Caco-2 (cell line): ENCODE data around the gene MRAP. TPM values are rescaled to one million over a fixed set of nuclear protein-coding genes. Genes with fewer than 3 reads are reported as not detected.

Experiments
- BruUV-seq: library from RNA; stranded (reverse); fragments of 400-500 nt; replicated peaks from 2 replicates; lab custom pipeline; 2021; lab: Mats Ljungman, UMichigan
- CTCF ChIA-PET: fragments of 300-600 bp; sonication (Branson Sonifier 250); formaldehyde crosslinking; loops from one replicate; lab custom pipeline; 2022; ENCODE audit warnings: antibody characterized with exemption; lab: Charles Lee
- POLR2A ChIA-PET: fragments of 300-600 bp; sonication (Branson Sonifier 250); formaldehyde crosslinking; loops from one replicate; lab custom pipeline; 2022; ENCODE audit warnings: antibody characterized with exemption; lab: Charles Lee
- DNase-seq, 2 experiments: peaks; one replicate each; pipeline versions ENCODE4 v3.0.0 to v3.0.0-alpha.2; 2020 to 2022
- H3K27me3 ChIP-seq: replicated peaks from 2 replicates; pipeline ENCODE4 v1.6.0; 2011; ENCODE audit warnings: low read length; ENCODE audit not compliant: control insufficient read depth, insufficient read depth
- H3K36me3 ChIP-seq: 2 replicates; pipeline ENCODE4 v1.5.1; 2011; ENCODE audit warnings: low read length; ENCODE audit not compliant: control insufficient read depth, insufficient read depth
- H3K4me1 ChIP-seq: fragments of 250-450 bp; sonication (Bioruptor Pico); 2 replicates; pipeline ENCODE4 v1.5.1; 2020; ENCODE audit warnings: mild to moderate bottlenecking
- H3K4me3 ChIP-seq: 2 replicates; pipeline ENCODE4 v1.5.1; 2011; ENCODE audit warnings: low read depth, mild to moderate bottlenecking, control low read depth, low read length
- H3K9me3 ChIP-seq: fragments of 250-450 bp; sonication (Bioruptor Pico); 2 replicates; pipeline ENCODE4 v1.5.1; 2020; ENCODE audit warnings: mild to moderate bottlenecking, moderate library complexity
- H3K27ac Mint-ChIP-seq: one replicate; pipeline ENCODE4 v1.8.0; 2022; ENCODE audit warnings: mixed read lengths; ENCODE audit not compliant: unreplicated experiment
- H3K27me3 Mint-ChIP-seq: one replicate; pipeline ENCODE4 v1.8.0; 2022; ENCODE audit warnings: mixed read lengths; ENCODE audit not compliant: insufficient read depth, unreplicated experiment
- H3K36me3 Mint-ChIP-seq: one replicate; pipeline ENCODE4 v1.8.0; 2022; ENCODE audit warnings: mild to moderate bottlenecking, mixed read lengths; ENCODE audit not compliant: insufficient read depth, unreplicated experiment
- H3K4me1 Mint-ChIP-seq: one replicate; pipeline ENCODE4 v1.8.0; 2022; ENCODE audit warnings: low read depth, mixed read lengths; ENCODE audit not compliant: unreplicated experiment
- H3K4me3 Mint-ChIP-seq: one replicate; pipeline ENCODE4 v1.8.0; 2022; ENCODE audit warnings: mild to moderate bottlenecking, moderate library complexity, mixed read lengths; ENCODE audit not compliant: unreplicated experiment
- H3K9me3 Mint-ChIP-seq: one replicate; pipeline ENCODE4 v1.8.0; 2022; ENCODE audit warnings: mixed read lengths; ENCODE audit not compliant: unreplicated experiment
- CTCF ChIP-seq, 2 experiments: fragments of 200-600 bp in 1 of 2; IDR thresholded peaks; 1 replicate in 1 of 2; 2 replicates in 1 of 2; pipeline versions ENCODE4 v1.5.1 to v1.8.0; 2011 to 2022; ENCODE audit warnings: antibody characterized with exemption in 1 of 2, control low read depth in 1 of 2, inconsistent platforms in 1 of 2, low read depth in 1 of 2, low read length in 1 of 2, mild to moderate bottlenecking in 1 of 2, moderate library complexity in 1 of 2; ENCODE audit not compliant: insufficient read depth in 1 of 2, severe bottlenecking in 1 of 2, unreplicated experiment in 1 of 2
- intact Hi-C: fragments of 100-400 bp; cut with micrococcal nuclease; formaldehyde crosslinking; loops from one replicate; pipeline ENCODE4 v1.10.0; 2022; ENCODE audit not compliant: unreplicated experiment
- total RNA-seq: library from RNA; stranded (reverse); gene quantifications from 2 replicates; pipeline ENCODE4 v1.2.3, GENCODE V29; 2022

The MRAP gene
- total RNA-seq, 1 experiment from 2014 or later, result not detected

- peaks cover 7% of the 10 kb centered on the region for H3K36me3 ChIP-seq
- Mint-ChIP-seq H3K9me3 (no peaks in the 10 kb centered on the region), H3K4me3 (no peak overlapping the region), H3K36me3 (peaks cover 54% of the 10 kb centered on the region), H3K4me1 (no peaks in the 10 kb centered on the region), H3K27ac (no peak overlapping the region), H3K27me3 (no peaks in the 10 kb centered on the region)
- intact Hi-C loops, result no loop called here
- H3K27me3 ChIP-seq, result no peaks in the 10 kb centered on the region
- CTCF ChIA-PET, result no interaction called here
- BruUV-seq, result no TSS peak
- no peaks in the 10 kb centered on the region for H3K4me1 ChIP-seq
- no peaks in the 10 kb centered on the region for H3K9me3 ChIP-seq
- POLR2A ChIA-PET, result no interaction called here
- no peak overlapping the region for H3K4me3 ChIP-seq
- TF ChIP-seq CTCF (IDR thresholded peaks at IDR 0.05; ENCODE audit: insufficient read depth in 1 of 2, low read depth in 1 of 2, low read length in 1 of 2, severe bottlenecking in 1 of 2, unreplicated experiment in 1 of 2), result no peak
- DNase-seq, result no peak
Measured at GRCh38 chr21:32350981-32351380, 52.3 kb downstream of the MRAP start.

GRCh38 chr21:32351428-32351827, 52.8 kb downstream of the MRAP start:
- no peak for TF ChIP-seq CTCF (IDR thresholded peaks at IDR 0.05; ENCODE audit: insufficient read depth in 1 of 2, low read depth in 1 of 2, low read length in 1 of 2, severe bottlenecking in 1 of 2, unreplicated experiment in 1 of 2)
- H3K4me3 ChIP-seq, result no peak overlapping the region
- no peaks in the 10 kb centered on the region for H3K4me1 Mint-ChIP-seq
- H3K4me1 ChIP-seq, result no peaks in the 10 kb centered on the region
- DNase-seq, result no peak
- H3K4me3 Mint-ChIP-seq, result no peak overlapping the region
- H3K27me3 ChIP-seq, result no peaks in the 10 kb centered on the region
- ChIA-PET CTCF (no interaction called here), POLR2A (no interaction called here)
- no peaks in the 10 kb centered on the region for H3K9me3 Mint-ChIP-seq
- no peaks in the 10 kb centered on the region for H3K9me3 ChIP-seq
- H3K36me3 Mint-ChIP-seq, result peaks cover 55% of the 10 kb centered on the region
- no peak overlapping the region for H3K27ac Mint-ChIP-seq
- H3K27me3 Mint-ChIP-seq, result no peaks in the 10 kb centered on the region
- intact Hi-C loops, result no loop called here
- BruUV-seq, result no TSS peak
- peaks cover 7% of the 10 kb centered on the region for H3K36me3 ChIP-seq

- no peak for DNase-seq
- Histone ChIP-seq H3K36me3 (peaks cover 7% of the 10 kb centered on the region), H3K4me3 (no peak overlapping the region), H3K4me1 (no peaks in the 10 kb centered on the region), H3K9me3 (no peaks in the 10 kb centered on the region), H3K27me3 (no peaks in the 10 kb centered on the region)
- H3K9me3 Mint-ChIP-seq, result no peaks in the 10 kb centered on the region
- ChIA-PET POLR2A (no interaction called here), CTCF (no interaction called here)
- peaks cover 62% of the 10 kb centered on the region for H3K36me3 Mint-ChIP-seq
- no TSS peak for BruUV-seq
- no peak for TF ChIP-seq CTCF (IDR thresholded peaks at IDR 0.05; ENCODE audit: insufficient read depth in 1 of 2, low read depth in 1 of 2, low read length in 1 of 2, severe bottlenecking in 1 of 2, unreplicated experiment in 1 of 2)
- intact Hi-C loops, result no loop called here
- no peaks in the 10 kb centered on the region for H3K27me3 Mint-ChIP-seq
- H3K27ac Mint-ChIP-seq, result no peak overlapping the region
- H3K4me3 Mint-ChIP-seq, result no peak overlapping the region
- H3K4me1 Mint-ChIP-seq, result no peaks in the 10 kb centered on the region
Measured at GRCh38 chr21:32352526-32352925, 53.9 kb downstream of the MRAP start.
